ENCODE data around the gene C19orf85.

DNA sequence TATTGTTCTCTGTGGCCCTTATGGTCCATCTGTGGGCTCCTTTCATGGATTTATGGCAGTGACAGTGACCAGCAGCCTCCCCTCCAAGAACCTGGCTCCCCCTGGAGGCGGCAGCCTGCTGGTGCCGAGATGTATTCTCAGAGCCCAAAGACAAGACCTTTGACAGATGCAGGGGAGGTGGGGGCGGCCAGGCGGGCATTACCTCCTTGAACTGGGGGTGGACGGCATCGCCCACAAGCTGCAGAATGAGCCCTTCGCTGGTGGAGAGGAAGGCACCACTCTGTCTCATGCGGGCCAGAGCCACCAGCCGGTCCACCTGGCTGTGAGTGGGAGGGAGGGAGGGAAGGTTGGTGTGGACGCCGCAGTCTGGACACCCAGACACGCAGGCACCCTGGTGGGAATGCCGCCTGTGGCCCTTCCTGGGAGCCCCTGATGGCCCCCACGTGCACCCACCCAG lies 9.7 kb downstream of the C19orf85 start:
- TF ChIP-seq, protein P1, sequence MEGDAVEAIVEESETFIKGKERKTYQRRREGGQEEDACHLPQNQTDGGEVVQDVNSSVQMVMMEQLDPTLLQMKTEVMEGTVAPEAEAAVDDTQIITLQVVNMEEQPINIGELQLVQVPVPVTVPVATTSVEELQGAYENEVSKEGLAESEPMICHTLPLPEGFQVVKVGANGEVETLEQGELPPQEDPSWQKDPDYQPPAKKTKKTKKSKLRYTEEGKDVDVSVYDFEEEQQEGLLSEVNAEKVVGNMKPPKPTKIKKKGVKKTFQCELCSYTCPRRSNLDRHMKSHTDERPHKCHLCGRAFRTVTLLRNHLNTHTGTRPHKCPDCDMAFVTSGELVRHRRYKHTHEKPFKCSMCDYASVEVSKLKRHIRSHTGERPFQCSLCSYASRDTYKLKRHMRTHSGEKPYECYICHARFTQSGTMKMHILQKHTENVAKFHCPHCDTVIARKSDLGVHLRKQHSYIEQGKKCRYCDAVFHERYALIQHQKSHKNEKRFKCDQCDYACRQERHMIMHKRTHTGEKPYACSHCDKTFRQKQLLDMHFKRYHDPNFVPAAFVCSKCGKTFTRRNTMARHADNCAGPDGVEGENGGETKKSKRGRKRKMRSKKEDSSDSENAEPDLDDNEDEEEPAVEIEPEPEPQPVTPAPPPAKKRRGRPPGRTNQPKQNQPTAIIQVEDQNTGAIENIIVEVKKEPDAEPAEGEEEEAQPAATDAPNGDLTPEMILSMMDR (IDR thresholded peaks at IDR 0.05) = no peak
- TF ChIP-seq POLR2A (IDR thresholded peaks at IDR 0.05) = no peak
